GM12873 (cell line): ENCODE results near the gene ARMH3.

Experiments
- TF ChIP-seq, protein P1 (sequence below): IDR thresholded peaks from 2 replicates; pipeline ENCODE4 v1.5.1; 2012; ENCODE audit warnings: low read depth, mild to moderate bottlenecking, moderate library complexity, low read length, control low read depth; ENCODE audit not compliant: insufficient read depth; ENCODE audit errors: missing control alignments

ARMH3 gene

DNA sequence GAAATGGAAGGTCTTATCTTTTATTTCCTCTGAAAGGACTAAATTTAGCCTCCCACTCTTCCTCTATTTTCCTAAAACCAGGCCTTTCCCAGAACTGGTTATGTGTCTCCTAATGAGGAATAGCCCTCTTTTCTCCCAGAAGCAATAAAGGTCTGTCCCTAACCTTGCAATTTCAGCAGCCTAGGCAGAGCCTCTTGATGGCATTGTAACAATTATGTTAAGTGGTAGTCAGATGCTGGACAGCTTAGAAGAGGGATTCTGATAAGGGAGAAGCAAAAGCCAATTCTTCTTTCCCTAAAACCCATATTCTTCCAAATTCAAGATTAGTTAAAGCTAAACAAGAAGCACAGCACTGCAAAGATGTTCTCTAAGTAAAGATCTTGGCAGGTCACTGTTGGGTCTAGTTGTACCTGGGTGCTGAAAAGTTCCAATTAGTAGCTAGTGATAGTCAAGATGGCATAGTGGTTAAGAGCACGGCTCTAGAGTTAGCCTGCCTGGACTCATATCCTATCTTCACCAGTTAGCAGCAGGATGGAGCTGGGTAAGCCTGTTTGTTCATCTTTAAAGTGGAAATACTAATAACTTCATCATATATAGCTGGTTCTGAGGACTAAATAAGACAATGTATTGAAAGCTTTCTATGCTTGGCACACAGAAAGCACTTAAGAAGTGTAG is 198.0 kb downstream of the ARMH3 start:
- TF ChIP-seq, protein P1, sequence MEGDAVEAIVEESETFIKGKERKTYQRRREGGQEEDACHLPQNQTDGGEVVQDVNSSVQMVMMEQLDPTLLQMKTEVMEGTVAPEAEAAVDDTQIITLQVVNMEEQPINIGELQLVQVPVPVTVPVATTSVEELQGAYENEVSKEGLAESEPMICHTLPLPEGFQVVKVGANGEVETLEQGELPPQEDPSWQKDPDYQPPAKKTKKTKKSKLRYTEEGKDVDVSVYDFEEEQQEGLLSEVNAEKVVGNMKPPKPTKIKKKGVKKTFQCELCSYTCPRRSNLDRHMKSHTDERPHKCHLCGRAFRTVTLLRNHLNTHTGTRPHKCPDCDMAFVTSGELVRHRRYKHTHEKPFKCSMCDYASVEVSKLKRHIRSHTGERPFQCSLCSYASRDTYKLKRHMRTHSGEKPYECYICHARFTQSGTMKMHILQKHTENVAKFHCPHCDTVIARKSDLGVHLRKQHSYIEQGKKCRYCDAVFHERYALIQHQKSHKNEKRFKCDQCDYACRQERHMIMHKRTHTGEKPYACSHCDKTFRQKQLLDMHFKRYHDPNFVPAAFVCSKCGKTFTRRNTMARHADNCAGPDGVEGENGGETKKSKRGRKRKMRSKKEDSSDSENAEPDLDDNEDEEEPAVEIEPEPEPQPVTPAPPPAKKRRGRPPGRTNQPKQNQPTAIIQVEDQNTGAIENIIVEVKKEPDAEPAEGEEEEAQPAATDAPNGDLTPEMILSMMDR = no peak

DNA sequence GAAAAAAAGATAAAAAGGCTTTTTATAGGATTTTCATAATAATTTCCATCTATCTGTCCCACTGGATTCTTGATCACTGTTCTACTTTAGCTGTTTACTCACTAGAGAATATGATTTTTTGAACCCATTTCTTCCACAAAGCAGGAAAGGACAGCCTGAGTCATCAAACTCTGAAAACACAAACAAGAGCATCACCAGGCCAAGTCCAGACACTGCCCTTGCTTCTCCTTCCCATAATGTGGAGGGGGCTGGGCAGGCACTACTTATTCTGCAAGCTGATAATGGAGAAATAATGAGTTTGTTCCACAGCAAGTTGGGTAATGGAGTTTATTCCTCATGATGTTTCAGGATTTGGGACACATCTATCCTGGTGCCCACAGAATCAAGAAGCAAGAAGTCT is 199.3 kb downstream of the ARMH3 start:
- TF ChIP-seq, protein P1 = no peak

DNA sequence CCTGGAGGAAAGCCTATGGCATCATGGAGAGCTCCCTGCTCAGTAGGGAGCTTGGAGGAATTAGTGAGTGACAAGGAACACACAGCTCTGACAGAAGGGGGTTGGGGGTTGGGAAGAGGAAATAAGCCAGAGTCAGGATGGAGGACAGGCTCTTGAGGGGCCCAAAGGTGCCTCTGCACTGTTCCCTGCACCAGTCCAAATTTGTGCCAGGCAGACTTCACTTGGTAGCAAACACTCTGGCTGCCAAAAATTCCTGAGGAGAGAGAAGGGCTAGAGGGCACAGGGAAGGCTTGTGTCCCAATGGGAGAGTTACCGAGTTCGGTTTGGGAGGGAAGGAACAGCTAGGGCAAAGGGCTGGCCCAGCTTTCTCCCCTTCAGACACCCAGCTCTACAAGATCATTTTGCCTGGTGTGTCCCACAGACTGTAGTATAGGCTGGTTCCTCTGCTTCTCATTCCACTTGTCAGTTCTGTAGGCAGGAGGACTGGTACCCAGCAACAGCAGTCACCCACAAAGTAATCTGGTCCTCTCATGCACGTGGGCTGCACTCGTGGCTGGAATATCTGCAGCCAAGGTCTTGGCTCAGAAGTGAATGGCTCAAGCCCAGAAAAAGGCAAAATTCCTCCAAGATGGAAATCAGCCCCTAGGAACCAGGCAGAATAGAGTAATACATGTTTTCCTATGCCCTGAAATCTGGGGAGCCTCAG is 204.4 kb downstream of the ARMH3 start:
- TF ChIP-seq, protein P1 = no peak

DNA sequence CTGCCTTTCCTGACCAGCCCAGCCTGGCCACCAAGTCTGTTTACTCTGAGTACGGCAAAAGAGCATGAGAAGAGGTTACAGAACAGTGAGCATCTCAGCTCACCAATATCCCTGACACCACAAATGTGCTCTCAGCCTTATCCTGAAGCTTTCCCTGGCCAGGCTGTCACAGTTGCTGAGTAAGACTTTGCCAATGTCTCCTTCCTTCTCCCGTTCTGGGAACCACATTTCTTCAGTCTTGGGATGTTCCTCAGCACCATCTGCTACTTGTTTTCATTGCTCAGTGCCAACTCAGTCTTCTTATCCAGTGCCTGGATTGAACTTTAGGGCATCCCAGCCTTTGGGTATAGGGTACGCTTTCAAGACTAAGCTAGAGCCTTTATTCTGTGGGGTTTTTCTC is 205.2 kb downstream of the ARMH3 start:
- TF ChIP-seq, protein P1 = no peak

DNA sequence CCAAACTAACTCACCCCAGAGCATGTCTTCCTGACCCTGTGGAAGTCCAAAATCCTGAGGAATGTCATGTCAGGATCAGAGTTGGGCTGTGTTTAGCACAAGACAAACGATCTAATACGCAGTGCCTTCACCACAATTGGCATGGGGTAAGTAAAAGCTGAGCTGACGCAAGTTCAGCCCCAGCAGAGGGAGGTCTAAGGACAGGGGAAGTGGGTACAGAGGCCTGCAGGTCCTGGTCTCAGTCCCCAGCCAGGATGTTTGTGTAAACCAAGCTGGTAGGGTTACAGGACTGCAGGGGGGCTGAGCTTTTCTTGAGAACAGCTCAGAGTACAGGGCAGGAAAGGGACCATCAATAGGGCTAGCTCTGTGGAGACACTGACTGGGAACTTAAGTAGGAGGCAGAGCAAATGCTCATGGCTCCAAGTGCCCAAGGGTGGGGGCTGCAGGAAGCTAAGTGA is 207.1 kb downstream of the ARMH3 start:
- TF ChIP-seq, protein P1 = no peak

DNA sequence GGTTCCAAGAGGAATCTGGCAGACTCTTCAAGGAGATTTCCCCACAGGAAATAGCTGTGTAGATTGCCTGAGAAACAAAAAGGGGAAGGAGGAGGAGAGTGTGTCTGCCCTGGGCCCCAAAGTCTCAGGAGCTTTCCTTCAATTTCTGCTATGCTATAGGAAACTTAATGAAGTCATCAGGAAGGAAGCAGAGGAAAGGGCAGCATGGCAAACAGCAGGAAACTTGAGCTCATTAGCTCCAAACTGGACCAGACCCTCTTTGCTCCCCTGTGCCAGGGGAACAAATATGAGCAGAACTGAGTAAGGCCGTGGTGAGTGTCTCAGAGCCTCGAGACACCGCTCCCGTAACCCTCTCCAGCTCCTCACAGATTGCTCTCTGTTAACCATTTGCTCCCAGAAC is 207.6 kb downstream of the ARMH3 start:
- TF ChIP-seq, protein P1 = no peak

DNA sequence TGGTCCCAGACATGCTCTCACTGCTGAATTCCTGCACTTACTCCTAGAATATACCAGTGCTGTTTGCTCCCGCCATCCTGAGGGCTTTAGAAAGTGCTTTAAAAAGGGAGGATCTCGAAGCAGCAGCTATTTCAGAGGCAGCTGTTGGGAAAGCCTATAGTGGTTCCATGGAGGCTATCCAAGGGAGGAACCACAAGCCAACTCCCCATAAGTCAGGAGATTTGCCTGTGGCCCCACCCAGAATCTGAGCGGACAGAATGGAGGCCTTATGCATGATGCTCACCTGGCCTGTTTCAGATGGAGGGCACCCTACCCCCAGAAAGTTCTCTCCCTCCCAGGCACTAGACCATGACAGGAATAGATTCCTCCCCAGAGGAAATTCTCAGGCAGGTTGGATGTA is 210.1 kb downstream of the ARMH3 start:
- TF ChIP-seq, protein P1 = no peak
